ENCODE results near the gene CELF2.

Gene CELF2

DNA sequence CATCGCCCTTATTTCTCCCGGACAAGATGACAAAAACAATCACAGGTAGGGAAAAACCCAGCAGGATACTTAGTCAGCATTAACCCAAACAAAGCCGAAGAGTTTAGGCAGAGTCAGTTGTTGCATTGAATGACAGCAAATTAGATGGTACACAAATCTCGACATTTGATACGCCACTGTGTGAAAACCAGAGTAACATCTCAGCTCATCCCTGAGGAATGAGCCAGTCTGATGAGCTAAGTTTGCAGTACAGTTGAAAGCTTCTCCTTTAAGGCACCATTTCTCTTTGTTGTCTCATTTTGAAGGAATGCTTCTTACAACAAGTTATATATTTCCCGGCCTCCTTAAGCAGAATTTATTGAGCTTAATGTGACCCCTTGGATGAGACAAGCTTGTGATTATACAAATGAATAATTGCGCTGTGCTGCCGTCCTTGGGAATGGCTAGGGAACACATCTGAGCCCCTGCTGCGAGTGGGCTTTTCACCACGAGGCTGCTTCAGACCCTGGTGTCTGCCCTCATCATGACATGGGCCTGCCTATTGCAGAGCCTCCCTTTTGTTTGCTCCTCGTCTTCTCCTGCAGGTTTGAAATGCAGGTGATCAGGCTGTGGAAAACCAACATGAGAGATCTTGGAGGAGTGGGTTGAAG, 137.3 kb downstream of the CELF2 start:
- DNase-seq (ENCODE audit: low read depth in 2 of 2) = no peak

DNA sequence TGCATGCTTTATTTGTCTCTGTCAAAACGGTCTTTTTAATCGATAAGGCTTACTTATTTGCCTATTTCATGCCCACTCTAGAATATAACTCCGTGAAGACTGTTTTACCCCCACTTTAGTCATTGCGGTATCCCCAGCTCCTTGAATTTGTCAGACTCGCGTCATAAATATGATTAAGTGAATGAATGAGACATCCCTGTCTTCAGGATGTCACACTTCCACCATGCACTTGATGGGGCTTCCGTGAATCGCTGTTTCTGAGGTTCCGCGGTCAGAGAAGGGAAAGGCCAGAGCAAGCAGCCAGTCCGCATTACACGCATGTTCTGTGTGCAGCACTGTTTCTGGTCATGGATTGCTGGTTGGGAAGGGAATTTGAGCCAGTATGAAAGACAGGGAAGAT, 138.8 kb downstream of the CELF2 start:
- DNase-seq (ENCODE audit: low read depth in 2 of 2) = no peak

DNA sequence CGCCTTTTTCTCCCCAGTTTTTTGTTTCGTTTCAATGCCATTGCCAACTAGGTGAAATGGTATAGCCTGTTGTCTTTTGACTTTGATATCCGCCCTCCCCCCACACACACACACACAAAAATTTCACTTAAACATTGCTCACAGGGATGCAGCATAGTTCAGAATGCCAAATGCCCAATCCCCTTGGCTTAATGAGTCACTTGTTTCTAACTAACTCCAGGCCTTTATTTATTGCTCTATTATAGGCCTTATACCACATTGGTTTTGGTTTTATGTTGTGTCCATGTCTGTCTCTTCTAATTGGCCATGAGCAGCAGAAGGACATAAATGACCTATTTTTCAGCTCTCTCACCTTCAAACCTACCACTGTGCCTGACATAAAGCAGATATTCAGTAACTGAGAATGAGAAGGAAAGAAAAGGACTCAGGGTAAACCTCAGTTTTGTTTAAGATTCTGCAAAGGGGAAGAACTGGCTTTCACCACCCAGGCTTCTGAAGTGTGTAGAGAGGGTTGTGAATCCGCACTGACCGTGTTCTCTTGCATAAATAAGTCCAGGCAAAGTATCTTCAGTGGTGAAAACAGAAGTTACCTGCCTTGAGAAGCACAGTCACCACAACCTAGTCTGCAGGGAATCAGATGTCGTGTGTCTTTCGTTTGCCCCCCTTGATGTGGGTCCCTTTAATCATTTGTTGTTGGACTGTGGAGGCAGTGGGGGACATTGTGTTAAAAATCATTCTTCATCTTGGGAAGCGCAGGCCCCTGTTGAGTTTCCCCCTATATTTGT, 139.8 kb downstream of the CELF2 start:
- DNase-seq (ENCODE audit: low read depth in 2 of 2) = no peak

DNA sequence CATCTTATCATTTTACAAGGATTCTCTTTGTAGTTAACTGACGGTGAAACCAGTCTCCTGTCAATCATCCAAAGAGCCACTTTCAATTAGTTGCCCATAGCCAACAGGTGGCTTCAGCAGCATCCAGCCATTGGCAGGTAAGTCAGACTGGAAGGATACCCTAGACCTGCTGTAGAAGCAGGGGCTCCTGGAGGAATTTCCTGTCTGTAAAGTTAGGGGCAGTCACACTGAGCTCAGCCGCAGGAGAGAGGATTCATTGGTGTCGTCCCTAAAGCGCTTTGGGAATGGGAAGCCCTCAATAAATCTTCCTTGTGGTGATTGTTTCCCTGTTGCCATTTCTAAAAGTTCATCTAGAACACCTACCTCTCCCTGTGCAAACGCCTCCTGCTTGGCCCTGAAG, 140.4 kb downstream of the CELF2 start:
- no peak for DNase-seq (ENCODE audit: low read depth in 2 of 2)

DNA sequence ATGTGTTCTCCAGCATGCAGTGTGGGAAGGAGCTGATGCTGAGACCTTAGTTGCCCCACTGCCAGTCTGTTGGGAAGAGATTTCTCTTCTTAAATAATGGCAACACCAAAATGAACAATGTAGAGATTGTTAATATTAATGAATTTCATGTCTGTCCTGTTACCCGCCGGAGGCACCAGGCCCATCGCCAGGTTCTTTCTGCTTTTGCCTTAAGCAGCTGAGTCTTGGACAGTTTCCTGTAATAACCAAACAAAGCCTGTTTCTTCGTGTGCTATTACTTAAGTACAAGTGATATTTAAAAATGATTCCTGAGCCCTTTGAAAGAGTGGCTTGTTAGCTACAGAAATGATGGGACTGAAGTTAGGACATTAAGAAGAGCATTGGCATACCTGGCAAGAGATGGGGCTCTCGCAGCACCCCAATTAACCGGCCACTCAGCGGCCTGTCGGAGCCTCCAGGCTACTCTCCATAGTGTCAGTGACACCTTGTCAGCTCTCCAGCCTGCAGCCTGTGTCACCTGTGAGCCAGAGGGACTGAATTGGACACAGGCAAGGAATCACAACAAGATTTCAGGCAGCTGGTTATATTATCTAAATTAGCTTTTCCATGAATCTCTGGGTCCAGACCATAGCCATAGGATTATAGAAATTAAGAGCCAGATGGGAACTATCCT, 142.0 kb downstream of the CELF2 start:
- DNase-seq (ENCODE audit: low read depth in 2 of 2) = no peak

DNA sequence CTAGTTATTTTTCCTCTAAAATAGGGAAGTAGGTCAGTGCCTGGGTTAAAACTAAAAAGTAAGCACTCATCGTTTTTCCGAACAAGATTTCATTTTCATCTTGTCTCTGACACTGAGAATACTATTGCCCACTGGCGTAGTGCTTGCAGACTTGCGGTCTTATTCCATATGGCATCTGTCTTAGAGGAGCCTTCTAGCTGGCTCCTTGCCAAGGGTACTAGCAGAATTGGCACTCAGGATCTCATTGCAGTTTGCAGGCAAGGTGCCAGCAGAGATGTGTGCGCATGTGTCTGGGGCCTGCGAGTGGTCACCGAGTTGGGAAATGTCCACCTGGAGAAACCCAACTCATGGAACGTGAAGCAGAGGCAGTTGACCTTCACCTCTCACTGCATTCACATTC, 143.4 kb downstream of the CELF2 start:
- no peak for DNase-seq (ENCODE audit: low read depth in 2 of 2)

DNA sequence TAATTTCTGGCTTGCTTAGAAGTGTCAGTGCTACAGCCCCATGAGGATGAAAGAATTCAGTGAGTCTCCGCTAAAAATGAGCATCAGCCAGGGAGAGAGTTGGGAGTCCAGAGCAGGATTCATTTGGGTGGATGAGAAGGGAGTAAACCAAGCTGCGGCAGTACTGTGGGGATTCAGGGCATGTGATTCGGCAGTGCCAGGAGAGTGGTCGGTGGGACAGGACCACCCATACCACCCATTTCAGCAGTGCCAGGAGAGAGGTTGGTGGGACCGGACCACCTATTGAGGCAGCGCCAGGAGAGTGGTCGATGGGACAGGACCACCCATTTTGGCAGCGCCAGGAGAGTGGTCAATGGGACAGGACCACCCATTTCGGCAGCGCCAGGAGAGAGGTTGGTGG, 144.2 kb downstream of the CELF2 start:
- no peak for DNase-seq (ENCODE audit: low read depth in 2 of 2)

DNA sequence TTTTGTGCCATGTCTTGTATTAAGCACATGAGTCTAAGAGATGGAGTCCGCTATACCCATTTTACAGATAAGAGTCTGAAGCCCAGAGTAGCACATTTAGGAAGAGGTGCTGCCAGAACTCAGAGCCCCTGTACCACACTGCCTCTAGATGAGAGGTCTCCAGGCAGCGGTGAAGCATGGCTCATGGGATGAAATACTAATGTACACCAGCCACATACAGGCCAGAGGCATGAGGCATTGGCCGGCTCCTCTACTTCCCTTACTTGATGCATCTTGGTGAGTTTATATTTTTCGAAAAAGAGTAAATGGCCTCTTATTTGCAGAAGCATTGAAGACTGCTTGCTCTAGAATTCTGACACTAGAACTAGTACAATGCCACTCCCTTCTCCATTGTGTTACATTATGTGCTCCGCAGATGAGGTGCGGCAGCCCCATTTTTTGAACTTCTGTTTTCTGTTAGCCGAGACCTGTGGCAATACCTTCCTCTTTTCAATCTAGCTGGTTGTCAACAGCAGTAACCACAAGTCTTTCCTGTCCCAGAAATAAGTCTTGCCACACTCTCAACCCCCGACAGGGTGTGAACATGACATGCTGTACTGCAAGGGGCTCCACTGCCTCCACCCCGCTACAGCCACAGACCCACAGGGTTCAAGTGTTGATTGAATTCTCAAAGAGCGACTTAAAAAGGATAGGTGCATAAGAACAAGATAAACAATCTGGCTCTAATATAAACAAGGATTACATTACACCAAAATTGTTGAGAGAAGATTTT, 145.3 kb downstream of the CELF2 start:
- DNase-seq (ENCODE audit: low read depth in 2 of 2) = peak; percentile 52 to 64

DNA sequence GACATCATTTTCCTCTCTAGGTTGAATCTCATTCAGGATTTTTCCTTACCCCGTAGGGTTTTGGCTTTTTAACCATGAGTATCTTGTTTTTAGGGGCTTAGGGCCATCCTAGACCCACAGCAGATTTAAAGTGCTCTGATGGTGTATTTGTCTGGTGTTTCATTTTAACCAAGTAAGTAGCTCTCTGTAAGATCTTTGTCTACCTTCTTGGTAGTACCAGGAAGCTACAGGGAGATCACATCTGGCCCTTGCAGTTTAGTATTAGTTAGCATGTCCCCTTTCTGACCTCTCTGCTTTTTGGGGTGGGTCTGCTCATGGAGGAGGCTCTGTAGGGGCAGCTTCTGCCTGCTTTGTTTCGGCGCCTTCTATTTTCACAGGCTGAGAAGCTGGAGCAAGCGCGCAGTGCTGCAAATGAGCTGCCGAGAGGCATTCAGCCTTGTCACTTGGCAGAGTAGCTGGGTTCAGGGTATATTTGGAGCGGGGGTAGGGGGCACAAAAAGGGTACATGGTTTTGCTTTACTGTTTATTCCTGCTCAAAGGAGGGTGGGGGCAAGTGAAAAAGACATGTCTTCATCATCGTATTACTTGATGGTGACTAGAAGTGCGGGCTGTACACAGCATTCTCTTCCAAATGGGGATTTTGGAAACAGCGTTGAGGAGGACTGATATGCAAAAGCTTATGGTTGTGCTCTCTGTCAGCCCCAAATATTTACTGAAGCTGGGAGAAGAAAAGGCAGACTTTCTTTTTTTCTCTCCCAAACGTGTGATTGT, 146.3 kb downstream of the CELF2 start:
- no peak for DNase-seq (ENCODE audit: low read depth in 2 of 2)

DNA sequence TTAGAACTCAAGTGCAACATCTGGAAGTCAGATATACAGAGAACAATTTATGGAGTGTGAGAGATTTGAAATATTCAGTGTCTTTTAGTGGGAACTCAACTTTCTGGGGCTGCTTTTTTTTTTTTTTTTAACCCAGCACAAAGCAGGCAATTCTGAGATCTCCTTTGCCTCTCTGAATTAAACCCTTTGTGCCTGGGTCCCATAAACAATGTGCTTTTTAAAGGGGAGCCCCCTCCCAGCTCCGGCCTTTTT, 146.8 kb downstream of the CELF2 start:
- DNase-seq (ENCODE audit: low read depth in 2 of 2) = no peak

DNA sequence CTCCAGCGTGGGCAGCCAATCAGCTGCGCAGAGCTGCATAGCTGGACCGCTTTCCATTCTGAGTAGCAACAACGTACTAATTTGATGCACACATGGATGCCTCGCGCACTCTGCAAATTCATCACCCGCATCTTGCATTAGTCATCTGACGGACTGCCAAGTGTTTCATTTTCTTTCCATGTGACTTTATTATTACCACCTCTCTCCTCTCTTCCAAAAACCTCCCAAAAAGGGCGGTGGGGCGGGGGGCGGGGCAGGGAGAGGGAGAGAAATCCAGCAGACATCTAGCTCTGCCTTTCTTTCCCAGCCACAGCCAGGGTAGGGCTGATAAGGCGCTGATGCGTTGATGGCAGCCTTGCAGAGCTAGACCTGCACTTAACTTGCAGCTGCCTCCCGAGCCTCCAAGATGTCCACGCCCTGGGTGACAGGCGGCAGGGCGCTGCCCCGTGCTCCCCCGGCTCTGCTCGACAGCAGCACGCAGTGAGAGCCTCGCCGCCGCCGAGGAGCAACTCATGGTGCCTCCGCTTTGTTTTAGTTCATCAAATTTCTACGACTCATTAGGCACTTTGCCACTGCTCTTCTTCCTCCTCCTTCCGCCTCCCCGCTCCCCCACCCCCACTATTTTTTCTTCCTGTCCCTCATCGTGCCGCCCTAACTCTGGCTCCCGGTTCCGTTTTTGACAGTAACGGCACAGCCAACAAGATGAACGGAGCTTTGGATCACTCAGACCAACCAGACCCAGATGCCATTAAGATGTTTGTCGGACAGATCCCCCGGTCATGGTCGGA, 147.3 kb downstream of the CELF2 start:
- DNase-seq (ENCODE audit: low read depth in 2 of 2) = peak in 1 of 2 donors; percentile 53

DNA sequence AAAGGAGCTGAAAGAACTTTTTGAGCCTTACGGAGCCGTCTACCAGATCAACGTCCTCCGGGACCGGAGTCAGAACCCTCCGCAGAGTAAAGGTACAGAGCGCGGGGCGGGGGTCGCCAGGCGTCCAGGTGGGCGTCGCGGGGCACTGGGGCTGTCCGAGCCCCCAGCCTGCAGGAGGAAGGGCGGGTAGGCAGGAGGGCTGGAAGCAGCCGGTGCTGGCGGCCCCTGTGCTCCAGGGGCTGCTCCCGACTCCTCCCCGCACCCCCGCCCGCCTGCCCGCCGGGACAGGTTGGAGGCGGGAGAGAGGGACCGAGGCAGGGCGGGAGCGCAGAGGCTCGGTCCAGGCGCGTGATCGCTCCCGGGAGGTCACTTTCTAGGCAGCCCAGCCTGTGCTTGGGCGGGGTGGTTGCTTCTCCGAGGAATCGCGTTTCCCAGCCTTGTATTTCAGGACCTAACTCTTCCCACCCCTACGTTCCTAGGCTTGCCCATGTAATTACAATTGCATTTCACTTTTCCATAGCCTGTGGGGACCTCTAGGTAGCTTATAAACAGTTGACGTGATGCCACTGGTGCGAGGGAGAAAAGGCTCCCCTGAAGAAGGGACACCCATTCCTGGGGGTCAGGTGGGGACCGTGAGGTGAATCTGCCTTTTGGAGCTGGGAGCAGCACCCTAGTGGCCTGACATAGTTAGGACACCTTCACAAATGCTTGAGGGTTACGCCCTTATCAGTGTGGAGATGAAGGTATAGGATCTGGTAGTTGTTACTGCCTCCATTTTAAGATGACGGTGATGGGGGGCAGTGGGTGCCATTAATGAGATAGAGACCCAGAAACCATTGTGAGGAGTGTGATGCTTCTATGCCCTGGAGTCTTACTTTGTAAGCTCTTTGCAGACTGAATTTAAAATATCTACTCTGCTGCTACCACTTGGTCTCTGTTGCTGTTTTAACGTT, 148.2 kb downstream of the CELF2 start:
- peak in 1 of 2 donors; percentile 48 for DNase-seq (ENCODE audit: low read depth in 2 of 2)

DNA sequence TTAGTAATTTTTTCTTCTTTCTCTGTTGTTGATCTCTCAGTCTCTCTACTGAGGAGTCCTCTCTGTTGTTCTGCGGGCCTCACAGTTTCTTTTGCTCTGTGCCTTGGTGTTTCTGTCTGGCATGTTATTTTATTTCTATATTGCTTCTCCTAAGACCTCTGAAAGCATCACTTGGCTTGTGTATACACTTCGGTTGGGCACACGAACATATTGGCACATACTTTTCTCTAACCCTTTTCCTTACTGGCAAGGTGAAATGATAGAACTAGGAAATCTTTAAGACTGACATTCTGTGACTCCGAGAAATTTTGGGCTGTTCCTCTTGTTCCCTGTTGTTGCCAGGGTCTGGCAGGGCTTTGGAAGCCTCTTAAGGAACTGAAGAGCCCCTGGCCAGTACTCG, 148.9 kb downstream of the CELF2 start:
- no peak for DNase-seq (ENCODE audit: low read depth in 2 of 2)

DNA sequence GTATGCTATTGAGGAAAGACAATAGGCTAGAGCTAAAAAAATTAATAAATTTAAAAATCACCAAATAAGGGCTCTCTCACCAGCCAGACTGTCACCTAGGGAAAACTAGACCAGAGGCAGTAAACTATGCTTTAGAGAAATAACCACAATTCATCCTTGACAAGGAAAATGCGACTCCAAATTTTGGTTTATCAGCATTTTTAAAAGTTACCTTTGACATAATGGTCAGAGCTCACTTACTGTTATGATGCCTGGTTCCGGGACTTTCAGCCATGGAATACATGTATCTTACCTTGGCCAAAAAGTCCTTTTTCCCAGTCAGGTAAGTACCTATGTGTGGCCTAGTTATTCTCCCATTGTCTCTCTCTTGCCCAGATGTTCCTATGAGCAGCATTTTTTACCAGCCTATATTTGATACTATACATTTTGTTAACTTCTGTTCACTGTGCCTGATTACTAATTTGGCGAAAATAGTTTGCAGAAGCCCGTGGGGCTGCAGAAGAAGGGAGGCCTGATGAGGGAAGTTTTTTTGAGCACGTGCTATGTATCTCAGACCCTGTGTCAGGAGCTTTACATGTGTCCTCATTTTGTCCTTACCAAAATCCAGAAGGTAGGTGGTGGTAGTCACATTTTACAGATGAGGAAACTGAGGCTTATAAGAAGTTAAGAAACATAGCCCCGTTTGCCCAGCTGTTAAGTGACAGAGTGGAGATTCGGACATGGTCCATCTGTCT, 149.7 kb downstream of the CELF2 start:
- DNase-seq (ENCODE audit: low read depth in 2 of 2) = no peak

DNA sequence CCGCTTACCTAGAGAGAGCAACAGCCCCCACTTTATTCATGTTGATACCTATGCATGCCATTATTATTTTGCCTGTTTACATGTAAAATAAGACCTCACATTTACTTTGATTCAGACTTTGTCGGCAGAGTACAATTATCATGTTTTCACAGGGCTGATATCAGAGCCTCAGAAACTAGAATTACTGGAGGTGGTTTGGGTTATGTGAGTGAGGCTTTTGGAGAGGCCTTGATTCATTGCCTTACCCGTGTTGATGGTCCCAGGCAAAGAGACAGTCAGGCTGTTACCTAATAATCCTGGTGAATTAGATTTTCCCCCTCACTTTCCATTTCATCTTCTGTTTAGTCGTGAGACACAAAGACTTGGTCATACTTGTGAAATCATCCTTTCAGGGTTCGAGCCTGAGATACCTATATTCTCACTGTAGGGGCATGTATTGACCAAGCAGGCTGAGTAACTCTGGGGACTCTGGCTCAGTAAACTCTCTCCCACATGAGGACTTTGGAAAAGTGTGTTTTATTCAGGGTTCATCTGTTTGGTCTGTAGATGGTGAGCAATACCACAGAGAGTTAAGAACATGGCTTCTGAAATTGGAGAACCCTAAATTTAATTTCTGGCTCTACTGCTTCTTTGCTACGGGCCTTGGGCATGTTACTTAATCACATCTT, 150.9 kb downstream of the CELF2 start:
- no peak for DNase-seq (ENCODE audit: low read depth in 2 of 2)

DNA sequence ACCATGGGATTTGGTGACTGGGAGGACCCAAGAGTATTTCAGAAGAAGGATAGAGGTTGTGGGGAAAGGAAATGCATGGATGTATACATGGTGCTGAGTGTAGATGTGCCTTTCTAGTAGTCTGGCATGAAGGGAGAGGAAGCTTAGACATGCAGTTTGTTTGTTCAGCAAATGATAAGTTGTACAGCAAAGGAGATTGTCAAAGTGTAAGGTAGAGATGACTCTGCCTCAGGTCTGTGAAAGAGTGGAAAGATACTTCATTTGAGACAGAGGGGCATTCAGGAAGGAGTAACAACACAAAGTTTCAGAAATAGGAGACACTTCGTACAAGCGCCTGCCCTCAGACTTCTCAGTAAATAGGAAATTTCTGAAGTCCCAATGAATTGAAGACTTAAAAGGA, 152.3 kb downstream of the CELF2 start:
- DNase-seq (ENCODE audit: low read depth in 2 of 2) = no peak

DNA sequence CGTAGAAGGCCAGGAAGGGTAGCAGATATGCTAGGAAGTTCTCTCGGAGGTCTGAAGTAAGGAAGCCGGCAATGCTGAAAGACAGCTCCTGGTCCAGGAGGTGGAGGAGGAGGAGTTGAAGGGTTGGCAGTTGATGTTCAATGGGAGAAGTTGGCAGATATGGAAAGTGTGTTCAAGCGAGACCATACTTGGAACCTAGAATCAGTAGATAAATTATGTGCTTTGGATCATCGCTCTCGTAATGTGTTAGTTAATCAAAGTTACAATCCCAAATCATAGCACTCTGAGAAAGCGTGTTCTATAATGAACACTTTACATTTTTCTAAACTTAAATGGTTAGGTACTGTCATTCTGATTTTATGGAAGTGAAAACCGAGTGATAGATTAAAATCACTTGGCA, 152.9 kb downstream of the CELF2 start:
- DNase-seq (ENCODE audit: low read depth in 2 of 2) = no peak

DNA sequence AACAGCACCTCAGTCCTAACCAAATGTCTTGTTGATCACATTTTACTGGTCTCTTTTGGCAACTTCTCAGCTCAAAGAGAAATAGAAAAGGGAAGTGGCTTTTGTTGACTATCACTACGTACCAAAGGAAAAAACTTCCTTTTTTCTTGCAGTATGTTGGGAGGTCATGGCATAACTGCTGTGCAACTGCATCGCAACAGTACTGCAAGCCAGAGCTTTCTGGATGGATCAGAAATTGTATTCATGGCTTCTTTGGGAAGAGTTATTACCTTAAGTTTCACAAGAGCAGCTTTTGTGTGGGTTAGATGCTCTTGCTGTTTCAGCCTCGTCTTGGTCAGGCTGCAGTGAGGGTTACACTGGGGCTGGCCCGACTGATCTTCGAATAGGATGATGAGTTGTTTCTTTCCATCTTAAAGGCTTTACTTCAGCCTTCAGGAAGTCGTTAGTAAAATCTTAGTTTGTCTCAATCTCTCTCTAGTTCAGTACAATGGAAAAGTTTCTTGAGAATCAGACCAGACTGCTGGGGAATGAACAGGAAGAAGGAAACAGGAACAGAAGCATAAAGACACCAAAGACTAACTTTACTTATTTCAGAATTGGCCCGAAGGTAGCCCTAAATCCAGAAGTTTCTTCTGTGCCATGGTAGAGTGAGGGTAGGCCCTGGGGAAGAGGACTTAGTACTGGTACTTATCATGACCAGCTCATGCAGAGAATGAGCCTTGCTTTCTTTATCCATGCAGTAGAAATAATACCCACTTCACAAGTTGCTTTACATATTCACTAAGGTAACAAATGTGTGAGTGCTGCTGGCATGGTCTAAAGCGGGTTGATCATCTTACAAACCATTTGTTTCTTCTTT, 153.6 kb downstream of the CELF2 start:
- DNase-seq (ENCODE audit: low read depth in 2 of 2) = no peak

All from activated CD8-positive, alpha-beta memory T cell treated with anti-CD3 and anti-CD28 coated beads for 4 hours (primary cell).